Panc1 (cell line): ENCODE results near the gene UNC5B.

Experiments
- POLR2AphosphoS5 ChIP-seq: IDR thresholded peaks from 2 replicates; pipeline ENCODE4 v1.6.1; 2012; ENCODE audit warnings: mild to moderate bottlenecking, low read depth, low read length, moderate library complexity
- SIN3A ChIP-seq: IDR thresholded peaks from 2 replicates; pipeline ENCODE4 v1.6.1; 2012; ENCODE audit warnings: low read depth, mild to moderate bottlenecking, low read length, moderate library complexity, borderline replicate concordance; ENCODE audit not compliant: insufficient read depth
- TCF7L2 ChIP-seq: IDR thresholded peaks from 2 replicates; pipeline ENCODE4 v1.6.1; 2011; ENCODE audit warnings: mild to moderate bottlenecking, low read depth, low read length, inconsistent platforms
- TF ChIP-seq, protein P1 (sequence below): fragments of 450-650 bp; IDR thresholded peaks from 2 replicates; pipeline ENCODE4 v1.5.1; 2017; ENCODE audit warnings: mild to moderate bottlenecking
- TF ChIP-seq, protein P2 (sequence below), 2 experiments: IDR thresholded peaks; 2 replicates each; pipeline ENCODE4 v1.6.1; 2011 to 2012; ENCODE audit warnings: low read depth in 2 of 2, control low read depth in 1 of 2, low read length in 1 of 2, mild to moderate bottlenecking in 1 of 2, moderate library complexity in 1 of 2; ENCODE audit not compliant: insufficient read depth in 1 of 2

DNA sequence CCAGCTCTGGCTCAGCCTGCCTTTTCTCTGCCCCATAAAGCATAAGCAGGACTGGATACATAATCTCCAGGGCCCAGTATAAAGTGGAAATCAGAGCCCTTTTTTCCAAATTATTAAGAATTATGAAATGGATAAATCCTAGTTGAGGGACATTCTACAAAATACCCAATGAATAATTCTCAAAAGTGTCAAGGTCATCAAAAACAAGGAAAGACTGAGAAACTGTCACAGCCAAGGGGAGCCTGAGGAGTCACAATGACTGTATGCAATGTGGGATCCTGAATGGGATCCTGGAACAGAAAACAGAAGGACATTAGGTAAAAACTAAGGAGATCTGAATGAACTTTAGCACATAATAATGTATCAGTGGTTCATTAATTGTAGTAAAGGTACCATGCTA is 4.8 kb upstream of the UNC5B start:
- TF ChIP-seq, protein P1, sequence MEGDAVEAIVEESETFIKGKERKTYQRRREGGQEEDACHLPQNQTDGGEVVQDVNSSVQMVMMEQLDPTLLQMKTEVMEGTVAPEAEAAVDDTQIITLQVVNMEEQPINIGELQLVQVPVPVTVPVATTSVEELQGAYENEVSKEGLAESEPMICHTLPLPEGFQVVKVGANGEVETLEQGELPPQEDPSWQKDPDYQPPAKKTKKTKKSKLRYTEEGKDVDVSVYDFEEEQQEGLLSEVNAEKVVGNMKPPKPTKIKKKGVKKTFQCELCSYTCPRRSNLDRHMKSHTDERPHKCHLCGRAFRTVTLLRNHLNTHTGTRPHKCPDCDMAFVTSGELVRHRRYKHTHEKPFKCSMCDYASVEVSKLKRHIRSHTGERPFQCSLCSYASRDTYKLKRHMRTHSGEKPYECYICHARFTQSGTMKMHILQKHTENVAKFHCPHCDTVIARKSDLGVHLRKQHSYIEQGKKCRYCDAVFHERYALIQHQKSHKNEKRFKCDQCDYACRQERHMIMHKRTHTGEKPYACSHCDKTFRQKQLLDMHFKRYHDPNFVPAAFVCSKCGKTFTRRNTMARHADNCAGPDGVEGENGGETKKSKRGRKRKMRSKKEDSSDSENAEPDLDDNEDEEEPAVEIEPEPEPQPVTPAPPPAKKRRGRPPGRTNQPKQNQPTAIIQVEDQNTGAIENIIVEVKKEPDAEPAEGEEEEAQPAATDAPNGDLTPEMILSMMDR, result no peak
- TF ChIP-seq, protein P2, sequence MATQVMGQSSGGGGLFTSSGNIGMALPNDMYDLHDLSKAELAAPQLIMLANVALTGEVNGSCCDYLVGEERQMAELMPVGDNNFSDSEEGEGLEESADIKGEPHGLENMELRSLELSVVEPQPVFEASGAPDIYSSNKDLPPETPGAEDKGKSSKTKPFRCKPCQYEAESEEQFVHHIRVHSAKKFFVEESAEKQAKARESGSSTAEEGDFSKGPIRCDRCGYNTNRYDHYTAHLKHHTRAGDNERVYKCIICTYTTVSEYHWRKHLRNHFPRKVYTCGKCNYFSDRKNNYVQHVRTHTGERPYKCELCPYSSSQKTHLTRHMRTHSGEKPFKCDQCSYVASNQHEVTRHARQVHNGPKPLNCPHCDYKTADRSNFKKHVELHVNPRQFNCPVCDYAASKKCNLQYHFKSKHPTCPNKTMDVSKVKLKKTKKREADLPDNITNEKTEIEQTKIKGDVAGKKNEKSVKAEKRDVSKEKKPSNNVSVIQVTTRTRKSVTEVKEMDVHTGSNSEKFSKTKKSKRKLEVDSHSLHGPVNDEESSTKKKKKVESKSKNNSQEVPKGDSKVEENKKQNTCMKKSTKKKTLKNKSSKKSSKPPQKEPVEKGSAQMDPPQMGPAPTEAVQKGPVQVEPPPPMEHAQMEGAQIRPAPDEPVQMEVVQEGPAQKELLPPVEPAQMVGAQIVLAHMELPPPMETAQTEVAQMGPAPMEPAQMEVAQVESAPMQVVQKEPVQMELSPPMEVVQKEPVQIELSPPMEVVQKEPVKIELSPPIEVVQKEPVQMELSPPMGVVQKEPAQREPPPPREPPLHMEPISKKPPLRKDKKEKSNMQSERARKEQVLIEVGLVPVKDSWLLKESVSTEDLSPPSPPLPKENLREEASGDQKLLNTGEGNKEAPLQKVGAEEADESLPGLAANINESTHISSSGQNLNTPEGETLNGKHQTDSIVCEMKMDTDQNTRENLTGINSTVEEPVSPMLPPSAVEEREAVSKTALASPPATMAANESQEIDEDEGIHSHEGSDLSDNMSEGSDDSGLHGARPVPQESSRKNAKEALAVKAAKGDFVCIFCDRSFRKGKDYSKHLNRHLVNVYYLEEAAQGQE (IDR thresholded peaks at IDR 0.05; ENCODE audit: insufficient read depth in 1 of 2, low read depth in 2 of 2, low read length in 1 of 2), result no peak
- TF ChIP-seq POLR2AphosphoS5 (no peak), TCF7L2 (no peak), SIN3A (no peak)
